Urinary bladder (tissue), 4 donors: ENCODE measurements around the gene PRX. TPM values are rescaled to one million over a fixed set of nuclear protein-coding genes. Genes with fewer than 3 reads are reported as not detected.

Experiments
- DNase-seq: peaks from one replicate; pipeline ENCODE4 v3.0.0-alpha.2; 2015; ENCODE audit errors: extremely low spot score
- H3K27ac ChIP-seq: one replicate; pipeline ENCODE4 v1.5.1; 2013; ENCODE audit warnings: low read depth, mild to moderate bottlenecking, moderate library complexity
- H3K36me3 ChIP-seq: one replicate; pipeline ENCODE4 v1.6.1; 2013; ENCODE audit warnings: mild to moderate bottlenecking, moderate library complexity; ENCODE audit not compliant: insufficient read depth
- H3K4me1 ChIP-seq: one replicate; pipeline ENCODE4 v1.6.1; 2013; ENCODE audit warnings: mild to moderate bottlenecking, moderate library complexity; ENCODE audit not compliant: insufficient read depth
- H3K4me3 ChIP-seq: one replicate; pipeline ENCODE4 v1.5.1; 2013; ENCODE audit warnings: low read depth, low read length
- WGBS: extraction: QIAGEN DNeasy Blood & Tissue Kit; methylation state at CpG from one replicate; pipeline ENCODE4 v1.1.7; 2013; 5-methylcytosine and 5-hydroxymethylcytosine counted together
- polyA plus RNA-seq: library from polyadenylated mRNA; stranded (reverse); fragments of 200-250 nt; gene quantifications from one replicate; pipeline ENCODE4 v1.2.3, GENCODE V29; 2013
- small RNA-seq: library from RNA; depleted of rRNA; stranded (forward); fragments of <200 nt; gene quantifications from one replicate; pipeline ENCODE3, GENCODE V24; 2014
- total RNA-seq: library from RNA; depleted of rRNA; stranded (reverse); fragments of >200 nt; gene quantifications from one replicate; pipeline ENCODE4 v1.2.3, GENCODE V29; 2014
- donor health status: healthy with polysubstance abuse.
- donor health status: healthy.

PRX gene
- total and polyA plus RNA-seq, 2 donors, result 3.2 to 6.7 TPM

DNA sequence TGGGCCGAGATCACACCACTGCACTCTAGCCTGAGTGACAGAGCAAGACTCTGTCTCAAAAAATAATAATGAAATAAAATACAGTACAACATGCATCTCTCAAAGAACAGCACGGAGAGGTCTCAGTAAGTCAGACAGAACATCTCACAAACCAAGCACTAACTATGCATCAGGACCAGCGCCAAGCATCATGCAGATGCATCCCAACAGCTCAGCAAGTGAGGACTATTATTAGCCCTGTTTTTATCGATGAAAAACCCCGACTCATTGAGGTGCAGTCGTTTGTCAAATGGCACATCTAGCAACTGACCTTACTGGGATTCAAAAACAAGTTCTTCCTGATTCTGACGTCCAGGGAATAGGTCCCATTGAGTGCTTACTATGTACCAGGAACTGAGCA lies 68.8 kb downstream of the PRX start:
- WGBS, result 80% methylated on average over 7 of the region's 7 CpGs
- no peaks in the 10 kb centered on the region for H3K4me1 ChIP-seq
- H3K36me3 ChIP-seq, result no peaks in the 10 kb centered on the region
- no peak overlapping the region for H3K27ac ChIP-seq
- H3K4me3 ChIP-seq, result no peak overlapping the region
- DNase-seq, result no peak

Small RNA genes within 50 kb of the gene (small RNA-seq; reads per million reads assigned to genes)
- gene MIR6796, result not detected
- gene RF00017, result not detected

Other genes with a start within 250 kb of the PRX start
- 4.1 TPM for gene MAP3K10, start 222.0 kb downstream of the PRX start, total RNA-seq
- 11.9 TPM for gene MAP3K10, start 222.0 kb downstream of the PRX start, polyA plus RNA-seq
- gene TTC9B, start 195.0 kb downstream of the PRX start, total RNA-seq, result 0.21 TPM
- 0.13 TPM for gene TTC9B, start 195.0 kb downstream of the PRX start, polyA plus RNA-seq
- not detected for gene CCNP, start 186.7 kb downstream of the PRX start, total RNA-seq
- 0.19 TPM for gene CCNP, start 186.7 kb downstream of the PRX start, polyA plus RNA-seq
- gene AKT2, start 128.0 kb downstream of the PRX start, total RNA-seq, result 98.9 TPM
- gene AKT2, start 128.0 kb downstream of the PRX start, polyA plus RNA-seq, result 90.1 TPM
- 4.9 TPM for gene C19orf47, start 65.0 kb downstream of the PRX start, total RNA-seq
- 16.3 TPM for gene C19orf47, start 65.0 kb downstream of the PRX start, polyA plus RNA-seq
- gene PLD3, start 64.7 kb downstream of the PRX start, total RNA-seq, result 133 TPM
- gene PLD3, start 64.7 kb downstream of the PRX start, polyA plus RNA-seq, result 289 TPM
- gene HIPK4, start 23.2 kb downstream of the PRX start, total RNA-seq, result not detected
- 0.20 TPM for gene HIPK4, start 23.2 kb downstream of the PRX start, polyA plus RNA-seq
- gene SERTAD1, start 12.6 kb upstream of the PRX start, total RNA-seq, result 6.8 TPM
- 24.5 TPM for gene SERTAD1, start 12.6 kb upstream of the PRX start, polyA plus RNA-seq
- gene SERTAD3, start 31.0 kb upstream of the PRX start, total RNA-seq, result 32.2 TPM
- gene SERTAD3, start 31.0 kb upstream of the PRX start, polyA plus RNA-seq, result 43.8 TPM
- gene BLVRB, start 52.4 kb upstream of the PRX start, total RNA-seq, result 48.2 TPM
- gene BLVRB, start 52.4 kb upstream of the PRX start, polyA plus RNA-seq, result 200 TPM
- 1.7 TPM for gene SPTBN4, start 53.6 kb upstream of the PRX start, total RNA-seq
- gene SPTBN4, start 53.6 kb upstream of the PRX start, polyA plus RNA-seq, result 3.8 TPM
- 10.2 TPM for gene SHKBP1, start 163.5 kb upstream of the PRX start, total RNA-seq
- 77.9 TPM for gene SHKBP1, start 163.5 kb upstream of the PRX start, polyA plus RNA-seq
- 305 TPM for gene LTBP4, start 188.0 kb upstream of the PRX start, total RNA-seq
- 647 TPM for gene LTBP4, start 188.0 kb upstream of the PRX start, polyA plus RNA-seq